Adrenal gland (tissue), 5 donors: ENCODE measurements around the gene PKN1.

Source experiments
- CTCF ChIP-seq, 6 experiments: fragments of 450-650 bp in 4 of 6; fragments of 200-600 bp in 2 of 6; sonication (generic) in 1 of 6; IDR thresholded peaks; 1 replicate in 5 of 6; 2 replicates in 1 of 6; pipeline versions ENCODE4 v1.5.1 to v1.8.0; 2016 to 2021; ENCODE audit warnings: antibody characterized with exemption in 6 of 6, mild to moderate bottlenecking in 2 of 6, moderate library complexity in 1 of 6
- POLR2A ChIP-seq, 2 donors: fragments of 450-650 bp; IDR thresholded peaks; one replicate each; pipeline ENCODE4 v1.6.1; 2017; ENCODE audit warnings: antibody characterized with exemption in 2 of 2, mild to moderate bottlenecking in 2 of 2, moderate library complexity in 1 of 2
- donor health status: DM: no; HTN: no; CAD: no.

GRCh38 chr19:14482172-14482941 is 49.3 kb downstream of the PKN1 start:
- TF ChIP-seq CTCF (IDR thresholded peaks at IDR 0.05) (no peak), POLR2A (IDR thresholded peaks at IDR 0.05) (no peak)
